GDM1 (cell line): ENCODE results near the gene CCDC181.

ENCODE experiments used
- DNase-seq: peaks from one replicate; lab custom pipeline; 2025; lab: John Stamatoyannopoulos, UW

CCDC181 gene

GRCh38 chr1:169395955-169396354 is 31.3 kb downstream of the CCDC181 start:
- DNase-seq = no peak

GRCh38 chr1:169392406-169392805 is 34.9 kb downstream of the CCDC181 start:
- DNase-seq = no peak

GRCh38 chr1:169390303-169390702 is 37.0 kb downstream of the CCDC181 start:
- no peak for DNase-seq

- no peak for DNase-seq
Observed at GRCh38 chr1:169387399-169387798, 39.9 kb downstream of the CCDC181 start.

- DNase-seq = no peak
Observed at GRCh38 chr1:169383449-169383848, 43.8 kb downstream of the CCDC181 start.

- DNase-seq = no peak
Observed at GRCh38 chr1:169381162-169381561, 46.1 kb downstream of the CCDC181 start.

GRCh38 chr1:169371404-169371803 is 55.9 kb downstream of the CCDC181 start:
- peak; percentile 6 for DNase-seq

- no peak for DNase-seq
Observed at GRCh38 chr1:169368406-169368769, 58.9 kb downstream of the CCDC181 start.

- peak; percentile 95 for DNase-seq
Observed at GRCh38 chr1:169367686-169368405, 59.4 kb downstream of the CCDC181 start, which contains the start of the genes BLZF1 and NME7. Gene BLZF1 (plus strand): TSS chr1:169368195. CDS start chr1:169369523, 1,328 bp downstream. Gene NME7 (minus strand): TSS chr1:169367797. CDS start chr1:169367710, 87 bp downstream.

GRCh38 chr1:169367096-169367685 is 60.1 kb downstream of the CCDC181 start:
- no peak for DNase-seq

- no peak for DNase-seq
Observed at GRCh38 chr1:169364948-169365347, 62.3 kb downstream of the CCDC181 start.

- no peak for DNase-seq
Observed at GRCh38 chr1:169363046-169363730, 64.1 kb downstream of the CCDC181 start.

- DNase-seq = no peak
Observed at GRCh38 chr1:169361281-169361680, 66.0 kb downstream of the CCDC181 start.

GRCh38 chr1:169360415-169360814 is 66.9 kb downstream of the CCDC181 start:
- no peak for DNase-seq

GRCh38 chr1:169348383-169349036 is 78.8 kb downstream of the CCDC181 start:
- DNase-seq = no peak

- no peak for DNase-seq
Observed at GRCh38 chr1:169347688-169348382, 79.4 kb downstream of the CCDC181 start.

GRCh38 chr1:169346036-169346589 is 81.2 kb downstream of the CCDC181 start:
- no peak for DNase-seq

GRCh38 chr1:169345511-169345910 is 81.8 kb downstream of the CCDC181 start:
- no peak for DNase-seq
